Measurements from ENCODE around the gene LATS2. TPM values are rescaled to one million over a fixed set of nuclear protein-coding genes. Genes with fewer than 3 reads are reported as not detected.

LATS2 gene
- total RNA-seq, 2 donors from 2014 or later: 6.8 to 7.2 TPM

DNA sequence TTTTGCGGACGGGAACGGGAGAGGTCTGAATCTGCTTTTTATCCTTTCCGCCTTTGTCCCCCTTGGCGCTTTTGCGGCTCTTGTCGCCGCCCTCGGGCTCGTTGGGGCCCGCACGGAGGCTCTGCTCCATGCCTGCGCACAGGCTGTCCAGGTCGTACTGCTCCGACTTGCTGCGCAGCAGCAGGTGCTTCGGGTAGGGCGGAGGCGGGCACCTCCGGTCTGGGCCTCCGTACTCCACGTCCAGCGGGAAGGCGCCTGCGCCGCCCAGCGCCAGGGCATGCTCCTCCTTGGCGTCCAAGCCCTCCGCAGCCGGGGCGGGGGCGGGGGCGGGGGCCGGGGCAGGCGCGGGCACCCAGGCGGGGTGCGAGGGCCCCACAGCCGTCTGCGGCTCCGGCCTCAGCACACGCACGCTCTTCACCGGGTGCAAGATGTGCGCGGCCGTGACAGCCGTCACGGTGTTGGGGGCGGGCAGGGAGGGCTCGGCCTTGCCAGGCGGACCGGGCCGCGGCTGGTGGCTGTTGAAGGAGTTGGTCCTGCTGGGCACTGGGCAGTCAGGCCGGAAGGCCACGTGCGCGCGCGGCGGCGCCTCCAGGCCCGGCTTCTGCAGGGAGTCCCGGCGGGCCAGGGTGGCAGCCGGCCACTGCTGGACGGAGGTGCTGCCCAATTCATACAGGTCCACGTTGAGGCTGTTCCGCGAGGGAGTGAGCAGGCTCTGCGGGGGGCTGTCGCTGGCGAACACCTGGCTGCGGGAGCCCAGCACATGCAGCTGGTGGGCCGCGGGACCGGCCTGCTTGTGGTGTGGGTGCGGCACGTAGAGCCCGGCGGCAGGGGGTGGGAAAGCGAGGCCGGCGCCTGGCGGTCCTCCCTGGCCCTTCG, 73.1 kb downstream of the LATS2 start:
- Mint-ChIP-seq H3K27me3 (ENCODE audit: low read depth) (no peaks in the 10 kb centered on the region), H3K4me1 (ENCODE audit: low read depth) (no peaks in the 10 kb centered on the region), H3K36me3 (ENCODE audit: insufficient read depth in 2 of 2) (no peaks in the 10 kb centered on the region), H3K27ac (no peak overlapping the region), H3K9me3 (no peaks in the 10 kb centered on the region), H3K4me3 (no peak overlapping the region)
- ATAC-seq (replicated peaks in 1 of 2): no peak
- DNase-seq: no peak

DNA sequence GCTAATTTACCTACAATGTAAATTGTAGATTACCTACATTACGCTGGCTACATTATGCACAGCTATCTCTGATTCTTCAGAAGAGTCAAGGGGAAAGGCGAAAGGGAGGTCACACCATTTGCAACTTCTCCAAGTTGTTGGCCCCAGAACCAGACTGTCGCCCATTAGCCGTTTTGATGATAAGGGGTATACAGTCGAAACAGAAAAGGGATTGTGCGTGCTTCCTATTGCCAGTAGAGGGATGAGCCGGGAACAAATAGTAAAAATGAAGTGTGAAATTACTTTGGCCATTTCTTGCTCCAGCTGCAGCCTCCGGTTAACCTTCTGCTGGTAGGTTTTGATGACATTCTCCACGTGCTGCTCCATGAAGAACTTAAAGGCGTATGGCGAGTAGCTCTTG, 73.8 kb downstream of the LATS2 start:
- ATAC-seq (replicated peaks in 1 of 2) (no peak), DNase-seq (no peak)
- no peaks in the 10 kb centered on the region for H3K4me1 Mint-ChIP-seq (ENCODE audit: low read depth)
- no peaks in the 10 kb centered on the region for H3K27me3 Mint-ChIP-seq (ENCODE audit: low read depth)
- H3K4me3 Mint-ChIP-seq: no peak overlapping the region
- H3K36me3 Mint-ChIP-seq (ENCODE audit: insufficient read depth in 2 of 2): no peaks in the 10 kb centered on the region
- no peak overlapping the region for H3K27ac Mint-ChIP-seq
- no peaks in the 10 kb centered on the region for H3K9me3 Mint-ChIP-seq

DNA sequence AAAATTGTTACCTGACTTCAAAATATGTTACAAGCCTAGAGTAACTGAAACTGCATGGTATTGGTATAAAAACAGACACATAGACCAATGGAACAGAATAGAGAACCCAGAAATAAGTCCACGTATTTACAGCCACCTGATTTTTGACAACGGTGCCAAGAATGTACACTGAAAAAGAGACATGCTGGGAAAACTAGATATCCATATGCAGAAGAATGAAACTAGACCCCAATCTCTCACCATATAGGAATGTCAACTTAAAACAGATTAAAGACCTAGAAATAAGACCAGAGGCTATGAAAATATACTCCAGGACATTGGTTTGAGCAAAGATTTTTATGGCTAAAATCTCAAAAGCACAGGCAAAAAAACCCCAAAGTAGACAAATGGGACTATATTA, 76.5 kb downstream of the LATS2 start:
- H3K9me3 Mint-ChIP-seq: no peaks in the 10 kb centered on the region
- no peak overlapping the region for H3K4me3 Mint-ChIP-seq
- no peaks in the 10 kb centered on the region for H3K4me1 Mint-ChIP-seq (ENCODE audit: low read depth)
- no peak for DNase-seq
- H3K36me3 Mint-ChIP-seq (ENCODE audit: insufficient read depth in 2 of 2): no peaks in the 10 kb centered on the region
- ATAC-seq (replicated peaks in 1 of 2): no peak
- no peak overlapping the region for H3K27ac Mint-ChIP-seq
- no peaks in the 10 kb centered on the region for H3K27me3 Mint-ChIP-seq (ENCODE audit: low read depth)

DNA sequence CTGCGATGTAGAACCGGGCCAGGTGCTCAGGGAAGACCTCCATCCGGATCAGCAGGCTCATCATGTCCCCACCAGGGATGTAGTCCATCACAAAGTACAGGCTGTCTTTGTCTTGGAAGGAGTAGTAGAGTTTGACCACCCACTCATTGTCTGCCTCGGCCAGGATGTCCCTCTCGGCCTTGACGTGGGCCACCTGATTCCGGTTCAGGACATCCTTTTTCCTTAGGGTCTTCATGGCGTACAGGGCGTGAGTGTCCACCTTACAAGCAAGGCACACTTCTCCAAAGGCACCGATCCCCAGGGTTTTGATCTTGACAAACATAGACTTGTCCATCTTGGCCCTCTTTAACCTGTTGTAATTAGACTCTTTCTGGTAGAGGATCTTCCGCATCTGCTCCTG, 78.0 kb downstream of the LATS2 start:
- no peaks in the 10 kb centered on the region for H3K9me3 Mint-ChIP-seq
- no peaks in the 10 kb centered on the region for H3K4me1 Mint-ChIP-seq (ENCODE audit: low read depth)
- no peak for DNase-seq
- H3K27me3 Mint-ChIP-seq (ENCODE audit: low read depth): no peaks in the 10 kb centered on the region
- no peaks in the 10 kb centered on the region for H3K36me3 Mint-ChIP-seq (ENCODE audit: insufficient read depth in 2 of 2)
- H3K27ac Mint-ChIP-seq: no peak overlapping the region
- no peak overlapping the region for H3K4me3 Mint-ChIP-seq
- no peak for ATAC-seq (replicated peaks in 1 of 2)

DNA sequence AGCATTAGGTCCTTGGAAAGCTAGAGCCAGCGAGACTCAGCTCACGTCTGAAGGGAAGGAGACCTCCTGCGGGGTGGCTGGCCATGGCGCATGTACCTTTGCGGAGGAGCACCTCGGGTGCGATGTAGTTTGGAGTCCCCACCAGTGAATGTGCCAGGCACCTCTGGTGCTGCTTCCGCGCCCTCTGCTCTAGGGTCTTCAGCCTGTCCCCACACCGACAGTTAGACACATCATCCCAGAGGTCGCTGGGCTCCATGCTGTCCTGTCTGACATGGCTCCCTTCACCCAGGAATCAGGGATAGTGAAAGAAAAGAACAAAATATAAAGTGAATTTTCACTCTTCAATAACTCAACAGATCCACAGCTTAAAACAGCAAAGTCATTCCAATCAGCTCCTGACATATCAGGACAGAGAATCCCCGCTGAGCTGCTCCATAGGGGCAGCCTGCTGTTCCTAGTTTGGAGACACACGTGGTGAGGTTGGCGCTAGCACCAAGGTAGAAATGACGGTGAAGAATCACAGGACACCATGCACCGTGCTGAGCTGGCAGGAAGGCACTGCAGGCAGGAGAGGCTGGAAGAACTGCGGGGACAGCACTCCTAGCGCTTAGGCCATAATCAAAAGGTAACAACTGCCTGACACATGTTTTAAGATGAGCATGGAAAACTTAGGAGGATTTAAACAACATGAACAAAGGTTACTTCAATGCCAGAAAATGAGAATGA, 79.9 kb downstream of the LATS2 start:
- H3K4me3 Mint-ChIP-seq: no peak overlapping the region
- no peak for DNase-seq
- no peaks in the 10 kb centered on the region for H3K9me3 Mint-ChIP-seq
- ATAC-seq (replicated peaks in 1 of 2): no peak
- no peaks in the 10 kb centered on the region for H3K27me3 Mint-ChIP-seq (ENCODE audit: low read depth)
- H3K4me1 Mint-ChIP-seq (ENCODE audit: low read depth): no peaks in the 10 kb centered on the region
- H3K27ac Mint-ChIP-seq: no peak overlapping the region
- H3K36me3 Mint-ChIP-seq (ENCODE audit: insufficient read depth in 2 of 2): no peaks in the 10 kb centered on the region

DNA sequence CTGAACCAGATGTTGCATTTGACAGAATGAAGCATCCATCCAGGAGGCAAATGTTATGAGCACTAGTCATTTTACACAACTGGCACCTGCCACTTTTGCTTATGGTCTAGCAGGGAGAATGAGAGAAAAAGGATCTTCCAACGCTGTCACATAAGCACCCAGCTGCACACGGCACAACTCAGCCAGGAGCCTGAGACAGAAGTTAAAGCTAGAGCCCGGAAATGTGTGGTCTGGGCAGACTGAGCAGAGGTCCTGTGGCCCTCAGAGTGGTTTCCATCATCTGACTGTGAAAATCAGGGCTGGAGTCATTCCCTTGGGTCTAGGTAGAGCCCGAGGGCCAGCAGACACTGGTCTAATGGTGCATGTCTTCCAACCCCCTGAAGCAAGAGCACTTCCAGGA, 80.5 kb downstream of the LATS2 start:
- ATAC-seq (replicated peaks in 1 of 2) (no peak), DNase-seq (no peak)
- Mint-ChIP-seq H3K9me3 (no peaks in the 10 kb centered on the region), H3K27me3 (ENCODE audit: low read depth) (no peaks in the 10 kb centered on the region), H3K27ac (no peak overlapping the region), H3K4me1 (ENCODE audit: low read depth) (no peaks in the 10 kb centered on the region), H3K36me3 (ENCODE audit: insufficient read depth in 2 of 2) (no peaks in the 10 kb centered on the region), H3K4me3 (no peak overlapping the region)

DNA sequence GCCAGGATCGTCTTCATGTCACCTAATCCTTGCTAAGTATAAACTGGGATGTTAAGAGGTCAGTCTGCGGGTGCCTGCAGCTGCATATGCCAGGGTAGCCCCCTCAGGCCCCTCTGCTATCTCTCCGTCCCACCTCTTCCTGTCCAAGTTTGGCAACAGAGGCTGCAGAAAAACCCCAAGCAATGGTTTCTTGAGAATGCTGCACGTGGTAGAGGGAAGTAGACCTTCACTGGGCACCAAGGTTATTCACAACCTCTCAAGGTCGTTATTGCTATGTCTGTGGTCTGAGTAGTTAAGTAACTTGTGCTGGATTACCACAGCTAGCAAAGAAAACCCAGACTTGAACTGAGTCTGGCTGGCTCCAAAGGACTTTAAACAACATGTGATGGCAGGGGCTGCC, 81.0 kb downstream of the LATS2 start:
- H3K27me3 Mint-ChIP-seq (ENCODE audit: low read depth): no peaks in the 10 kb centered on the region
- ATAC-seq (replicated peaks in 1 of 2) (no peak), DNase-seq (no peak)
- no peaks in the 10 kb centered on the region for H3K9me3 Mint-ChIP-seq
- no peaks in the 10 kb centered on the region for H3K36me3 Mint-ChIP-seq (ENCODE audit: insufficient read depth in 2 of 2)
- H3K4me1 Mint-ChIP-seq (ENCODE audit: low read depth): no peaks in the 10 kb centered on the region
- H3K4me3 Mint-ChIP-seq: no peak overlapping the region
- no peak overlapping the region for H3K27ac Mint-ChIP-seq

DNA sequence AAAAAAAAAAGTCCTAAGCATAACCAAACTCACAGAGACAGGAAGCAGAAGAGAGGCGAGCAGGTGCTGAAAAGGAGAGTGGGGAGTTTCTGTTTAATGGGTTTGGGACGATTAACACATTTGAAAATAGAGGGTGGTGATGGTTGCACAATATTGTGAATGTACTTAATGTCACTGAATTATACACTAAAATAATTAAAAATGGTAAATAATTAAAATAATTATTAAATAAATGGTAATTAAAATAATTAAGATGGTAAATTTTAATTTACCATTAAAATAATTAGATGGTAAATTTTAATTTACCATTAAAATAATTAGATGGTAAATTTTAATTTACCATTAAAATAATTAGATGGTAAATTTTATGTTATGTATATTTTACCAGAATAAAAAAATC, 84.0 kb downstream of the LATS2 start:
- Mint-ChIP-seq H3K4me3 (no peak overlapping the region), H3K4me1 (ENCODE audit: low read depth) (no peaks in the 10 kb centered on the region), H3K27ac (peak overlapping the region; percentile 72), H3K9me3 (no peaks in the 10 kb centered on the region), H3K27me3 (ENCODE audit: low read depth) (no peaks in the 10 kb centered on the region), H3K36me3 (ENCODE audit: insufficient read depth in 2 of 2) (peaks cover 0 to 2% of the 10 kb centered on the region in 2 donors)
- ATAC-seq (replicated peaks in 1 of 2): no peak
- DNase-seq: no peak

DNA sequence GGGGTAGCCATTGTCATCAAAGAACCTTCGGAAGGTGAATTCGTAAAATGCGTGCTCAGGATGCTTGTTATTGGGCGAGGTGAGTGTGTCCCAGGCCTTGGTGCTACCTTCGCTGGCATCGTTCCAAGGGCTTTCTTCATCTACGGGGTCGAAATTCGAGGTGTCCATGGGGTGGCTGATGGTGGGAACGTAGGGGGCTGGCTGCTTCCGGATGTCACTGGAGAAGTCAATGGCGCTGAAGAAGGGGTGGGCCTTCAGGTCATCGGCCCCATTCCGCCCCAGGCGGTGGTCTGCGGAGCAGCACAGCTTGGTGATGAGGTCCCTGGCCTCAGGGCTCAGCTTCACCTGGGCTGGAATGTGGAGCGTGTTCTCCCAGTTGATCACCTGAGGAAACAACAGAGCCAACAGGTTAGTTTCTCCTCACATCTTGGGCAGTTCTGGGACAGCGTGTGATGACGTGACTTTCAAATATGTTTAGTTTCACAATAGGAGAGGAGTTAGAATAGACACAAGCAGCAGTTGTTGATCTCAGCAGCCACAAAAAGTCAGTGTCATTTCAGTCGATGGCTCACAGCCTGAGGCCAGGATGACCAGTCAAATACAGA, 86.3 kb downstream of the LATS2 start:
- no peak overlapping the region for H3K27ac Mint-ChIP-seq
- H3K9me3 Mint-ChIP-seq: no peaks in the 10 kb centered on the region
- no peaks in the 10 kb centered on the region for H3K27me3 Mint-ChIP-seq (ENCODE audit: low read depth)
- ATAC-seq (replicated peaks in 1 of 2) (no peak), DNase-seq (no peak)
- no peaks in the 10 kb centered on the region for H3K4me1 Mint-ChIP-seq (ENCODE audit: low read depth)
- peaks cover 0 to 2% of the 10 kb centered on the region in 2 donors for H3K36me3 Mint-ChIP-seq (ENCODE audit: insufficient read depth in 2 of 2)
- no peak overlapping the region for H3K4me3 Mint-ChIP-seq

DNA sequence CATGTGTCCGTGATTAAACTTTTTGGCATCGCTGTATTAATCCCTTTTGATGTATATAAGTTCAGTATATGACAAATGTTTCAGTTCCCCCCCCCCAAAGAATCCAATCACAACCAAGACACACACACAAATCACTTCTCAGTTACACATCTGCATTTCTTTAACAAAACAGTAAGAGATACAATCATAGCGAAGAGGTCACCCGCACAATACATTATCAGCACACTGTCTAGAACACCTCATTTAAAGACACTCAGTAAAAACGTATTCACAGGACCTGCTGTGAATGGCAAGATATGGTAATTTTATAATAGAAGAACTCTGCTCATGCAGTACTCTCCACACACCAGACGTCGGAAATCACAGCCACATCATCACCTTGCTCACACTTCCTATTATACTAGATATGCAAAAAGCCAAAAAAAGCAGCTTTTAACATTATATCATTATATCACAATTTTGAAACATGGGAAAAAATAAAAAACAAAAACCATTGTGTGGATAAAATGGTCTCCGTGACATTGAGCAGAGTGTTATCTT, 87.4 kb downstream of the LATS2 start:
- DNase-seq (no peak), ATAC-seq (replicated peaks in 1 of 2) (no peak)
- H3K36me3 Mint-ChIP-seq (ENCODE audit: insufficient read depth in 2 of 2): peaks cover 0 to 2% of the 10 kb centered on the region in 2 donors
- H3K4me1 Mint-ChIP-seq (ENCODE audit: low read depth): peaks cover 4% of the 10 kb centered on the region
- H3K27me3 Mint-ChIP-seq (ENCODE audit: low read depth): no peaks in the 10 kb centered on the region
- no peak overlapping the region for H3K27ac Mint-ChIP-seq
- H3K9me3 Mint-ChIP-seq: no peaks in the 10 kb centered on the region
- no peak overlapping the region for H3K4me3 Mint-ChIP-seq

DNA sequence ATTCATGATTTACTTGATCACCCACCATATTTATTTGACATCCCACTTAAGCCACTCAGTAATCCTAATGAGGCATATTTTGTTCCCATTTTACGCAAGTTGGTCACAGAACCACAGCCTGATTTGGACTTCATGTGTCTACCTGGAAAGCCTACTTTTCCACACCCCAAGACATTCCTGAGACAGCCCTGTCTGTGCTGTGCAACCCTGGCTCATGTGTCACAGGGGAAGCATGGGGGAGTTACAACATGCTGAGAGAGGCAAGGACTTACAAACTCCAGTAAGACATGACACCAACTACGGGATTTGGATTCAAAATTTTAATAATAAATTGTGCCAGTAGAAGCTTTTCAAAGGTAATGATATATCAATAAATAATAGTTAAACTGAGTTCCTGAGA, 88.7 kb downstream of the LATS2 start:
- H3K9me3 Mint-ChIP-seq: no peaks in the 10 kb centered on the region
- no peak overlapping the region for H3K4me3 Mint-ChIP-seq
- peaks cover 13% of the 10 kb centered on the region for H3K4me1 Mint-ChIP-seq (ENCODE audit: low read depth)
- H3K27me3 Mint-ChIP-seq (ENCODE audit: low read depth): no peaks in the 10 kb centered on the region
- ATAC-seq (replicated peaks in 1 of 2) (no peak), DNase-seq (no peak)
- H3K27ac Mint-ChIP-seq: no peak overlapping the region
- H3K36me3 Mint-ChIP-seq (ENCODE audit: insufficient read depth in 2 of 2): peaks cover 0 to 2% of the 10 kb centered on the region in 2 donors

DNA sequence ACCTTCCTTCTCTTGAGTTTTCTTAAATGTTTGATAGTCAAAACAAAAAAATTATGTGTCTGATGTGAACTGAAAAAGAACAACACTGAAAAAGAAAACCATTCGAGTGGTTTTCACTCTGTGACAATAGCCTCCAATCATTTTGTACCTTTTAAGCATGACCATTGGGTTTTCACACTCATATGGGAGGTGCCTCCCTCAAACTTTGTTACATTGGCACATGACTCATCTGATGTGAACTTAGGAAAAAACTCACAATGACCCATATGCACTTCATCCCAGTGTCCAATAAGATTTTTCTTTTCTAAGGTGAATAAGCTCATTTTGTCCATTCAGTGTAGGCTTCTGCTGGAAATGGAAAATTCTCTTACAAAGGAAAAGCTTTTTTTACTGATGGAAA, 92.2 kb downstream of the LATS2 start:
- DNase-seq (no peak), ATAC-seq (replicated peaks in 1 of 2) (peak; percentile 90 to 96)
- Mint-ChIP-seq H3K4me1 (ENCODE audit: low read depth) (peaks cover 13% of the 10 kb centered on the region), H3K36me3 (ENCODE audit: insufficient read depth in 2 of 2) (no peaks in the 10 kb centered on the region), H3K4me3 (peak overlapping the region; percentile 31 to 77), H3K9me3 (no peaks in the 10 kb centered on the region), H3K27me3 (ENCODE audit: low read depth) (peaks cover 12% of the 10 kb centered on the region), H3K27ac (peak overlapping the region; percentile 89)

DNA sequence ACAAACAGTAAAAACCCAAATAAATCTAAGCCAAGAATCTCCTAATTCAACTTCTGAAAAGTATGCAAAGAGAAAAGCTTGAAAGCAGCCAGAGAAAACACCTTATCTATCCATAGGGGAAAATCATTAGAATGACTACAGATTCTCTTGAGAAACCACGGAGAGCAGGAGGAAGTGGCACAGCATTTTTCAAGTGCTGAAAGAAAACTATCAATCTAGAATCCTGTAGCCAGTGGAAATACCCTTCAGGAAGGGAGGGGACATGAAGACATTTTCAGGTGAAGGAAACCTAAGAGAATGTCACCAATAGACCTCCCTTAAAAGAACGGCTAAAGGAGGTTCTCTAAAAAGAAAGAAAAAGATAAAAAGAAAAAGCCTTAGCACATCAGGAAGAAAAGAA, 92.6 kb downstream of the LATS2 start:
- H3K27me3 Mint-ChIP-seq (ENCODE audit: low read depth): peaks cover 12% of the 10 kb centered on the region
- DNase-seq (no peak), ATAC-seq (replicated peaks in 1 of 2) (peak; percentile 45 to 55)
- H3K36me3 Mint-ChIP-seq (ENCODE audit: insufficient read depth in 2 of 2): no peaks in the 10 kb centered on the region
- no peaks in the 10 kb centered on the region for H3K9me3 Mint-ChIP-seq
- H3K4me3 Mint-ChIP-seq: peak overlapping the region; percentile 31 to 77
- H3K4me1 Mint-ChIP-seq (ENCODE audit: low read depth): peaks cover 13% of the 10 kb centered on the region
- peak overlapping the region; percentile 89 for H3K27ac Mint-ChIP-seq

Measured in activated T-cell treated with anti-CD3 and anti-CD28 coated beads, Interleukin-2, amount 50 U/mL, for 72 hours (primary cell).